GM18517 (cell line): ENCODE results near the gene F2.
"Not testable (repeated sequence)": the region's sequence is repeated elsewhere in the genome, so short reads cannot be mapped to it uniquely, and the experiment has no call there.

Source experiments
- ATAC-seq: cut with Tn5 transposase; IDR thresholded peaks from one replicate; pipeline ENCODE4 v1.9.1; 2021; ENCODE audit warnings: mild to moderate bottlenecking, moderate library complexity; ENCODE audit not compliant: unreplicated experiment

Gene F2

DNA sequence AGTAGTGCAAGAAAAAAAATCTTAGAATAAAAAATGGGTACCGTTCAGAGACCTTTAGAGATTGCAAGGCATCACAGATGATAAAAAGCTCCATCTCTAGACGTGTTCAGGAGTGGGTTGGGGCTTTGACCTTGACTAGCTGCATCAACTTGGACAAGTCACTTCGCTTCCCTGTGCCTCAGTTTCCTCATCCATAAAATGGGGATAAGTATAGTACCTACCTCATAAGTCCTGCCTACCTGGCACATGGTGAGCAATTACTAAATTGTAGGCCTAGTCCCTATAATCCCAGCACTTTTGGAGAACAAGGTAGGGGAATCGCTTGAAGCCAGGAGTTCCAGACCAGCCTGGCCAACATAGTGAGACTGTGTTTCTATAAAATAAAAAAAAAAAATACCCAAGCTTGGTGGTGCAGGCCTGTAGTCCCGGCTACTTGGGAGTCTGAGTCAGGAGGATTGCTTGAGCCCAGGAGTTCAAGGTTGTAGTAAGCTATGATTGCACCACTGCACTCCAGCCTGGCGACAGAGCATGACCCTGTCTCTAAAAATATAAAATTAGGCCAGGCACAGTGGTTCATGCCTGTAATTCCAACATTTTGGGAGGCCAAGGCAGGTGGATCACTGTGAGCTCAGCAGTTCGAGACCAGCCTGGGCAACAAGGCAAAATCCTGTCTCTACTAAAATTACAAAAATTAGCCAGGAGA lies 6.0 kb upstream of the F2 start:
- no peak for ATAC-seq

DNA sequence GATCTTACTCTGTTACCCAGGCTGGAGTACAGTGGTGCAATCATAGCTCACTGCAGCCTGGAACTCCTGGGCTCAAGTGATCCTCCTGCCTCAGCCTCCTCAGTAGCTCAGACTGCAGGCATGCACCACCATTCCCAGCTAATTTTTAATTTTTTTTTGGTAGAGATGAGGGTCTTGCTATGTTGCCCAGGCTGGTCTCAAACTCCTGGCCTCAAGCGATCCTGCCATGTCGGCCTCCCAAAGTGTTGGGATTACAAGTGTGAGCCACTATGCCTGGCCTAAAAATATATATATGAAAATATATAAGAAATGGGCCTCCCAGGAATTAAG lies 1.2 kb upstream of the F2 start:
- not testable (repeated sequence) for ATAC-seq

- ATAC-seq, result no peak
Observed at GRCh38 chr11:46718155-46719019, 626 bp upstream of the F2 start.

DNA sequence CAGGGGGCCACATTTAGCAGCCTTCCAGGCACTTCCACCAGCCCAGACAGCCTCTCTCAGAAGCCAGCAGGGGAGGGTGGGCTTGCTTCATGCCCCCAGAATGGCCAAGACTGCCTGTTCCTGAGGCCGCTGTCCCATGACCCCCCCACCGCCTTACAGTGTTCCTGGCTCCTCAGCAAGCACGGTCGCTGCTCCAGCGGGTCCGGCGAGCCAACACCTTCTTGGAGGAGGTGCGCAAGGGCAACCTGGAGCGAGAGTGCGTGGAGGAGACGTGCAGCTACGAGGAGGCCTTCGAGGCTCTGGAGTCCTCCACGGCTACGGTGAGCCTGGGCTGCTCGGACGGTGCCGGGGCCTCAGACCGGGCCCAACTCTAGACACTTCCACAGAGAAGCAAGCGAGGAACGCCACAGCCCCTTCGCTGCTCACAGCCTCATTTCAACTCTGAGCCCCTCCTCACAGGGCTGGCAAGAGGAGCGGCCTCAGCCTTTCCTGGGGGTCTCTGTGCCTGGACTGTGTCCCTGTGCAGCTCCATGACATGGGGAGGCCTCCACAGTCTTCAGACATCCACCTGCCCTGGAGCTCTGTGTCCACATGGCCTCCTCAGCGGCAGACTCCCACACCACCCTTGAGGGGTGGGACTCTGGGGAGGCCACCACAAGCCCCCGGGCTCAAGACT lies 668 bp downstream of the F2 start:
- ATAC-seq, result no peak

GRCh38 chr11:46721286-46721685 lies 2.3 kb downstream of the F2 start:
- ATAC-seq, result no peak

DNA sequence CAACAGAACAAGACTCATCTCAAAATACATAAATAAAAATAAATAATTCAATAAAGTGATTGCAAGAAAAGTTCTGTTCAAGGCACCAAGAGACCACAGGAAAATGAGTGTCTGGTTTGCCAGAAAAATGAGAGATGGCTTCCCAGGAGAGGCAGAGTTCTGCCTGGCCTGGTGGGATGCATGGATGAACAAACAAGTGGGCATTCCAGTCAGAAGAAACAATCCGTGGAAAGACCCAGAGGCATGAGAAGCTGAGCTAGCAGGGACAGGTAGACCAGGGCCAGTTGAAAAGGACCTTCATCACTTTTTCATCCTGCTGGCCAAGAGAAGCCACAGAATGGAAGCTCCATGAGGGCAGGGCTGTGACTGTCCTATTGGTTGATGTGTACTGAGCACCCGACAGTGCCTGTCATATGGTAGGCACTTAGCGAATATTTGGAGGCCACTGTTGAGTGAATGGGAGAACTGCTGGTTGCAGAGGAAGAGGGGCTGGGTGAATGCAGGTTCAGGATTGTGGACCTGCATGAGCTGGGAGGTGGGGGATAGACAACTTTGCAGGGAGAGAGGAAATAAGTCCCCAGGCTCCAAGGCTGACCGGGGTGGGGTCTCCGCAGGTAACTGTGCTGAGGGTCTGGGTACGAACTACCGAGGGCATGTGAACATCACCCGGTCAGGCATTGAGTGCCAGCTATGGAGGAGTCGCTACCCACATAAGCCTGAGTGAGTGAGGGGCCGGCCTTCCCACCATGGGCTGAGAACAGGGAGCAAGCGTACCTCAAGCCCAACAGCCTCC lies 3.7 kb downstream of the F2 start:
- no peak for ATAC-seq

GRCh38 chr11:46723359-46723680 lies 4.3 kb downstream of the F2 start:
- ATAC-seq, result no peak

GRCh38 chr11:46724088-46724487 lies 5.1 kb downstream of the F2 start:
- no peak for ATAC-seq

GRCh38 chr11:46725338-46726205 lies 6.6 kb downstream of the F2 start:
- no peak for ATAC-seq

DNA sequence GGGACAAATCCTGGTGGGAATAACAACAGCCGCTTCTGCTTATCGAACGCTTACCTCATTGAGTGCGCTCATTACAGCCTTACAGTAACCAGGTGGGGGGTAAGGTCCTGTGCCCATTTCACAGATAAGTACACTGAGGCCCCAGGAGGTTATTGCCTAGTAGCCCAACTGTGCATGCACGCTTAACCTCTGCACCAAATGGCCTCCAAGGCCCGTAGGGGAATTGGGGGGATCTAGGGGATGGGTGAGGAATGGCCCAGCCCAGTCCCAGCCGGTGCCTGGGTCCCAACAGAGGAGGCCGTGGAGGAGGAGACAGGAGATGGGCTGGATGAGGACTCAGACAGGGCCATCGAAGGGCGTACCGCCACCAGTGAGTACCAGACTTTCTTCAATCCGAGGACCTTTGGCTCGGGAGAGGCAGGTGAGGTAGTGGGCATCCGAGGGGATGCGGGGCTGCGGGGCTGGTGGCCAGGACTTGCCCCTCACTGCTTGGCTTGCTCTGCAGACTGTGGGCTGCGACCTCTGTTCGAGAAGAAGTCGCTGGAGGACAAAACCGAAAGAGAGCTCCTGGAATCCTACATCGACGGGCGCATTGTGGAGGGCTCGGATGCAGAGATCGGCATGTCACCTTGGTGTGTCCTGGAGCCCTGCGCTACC lies 7.3 kb downstream of the F2 start:
- ATAC-seq, result no peak

DNA sequence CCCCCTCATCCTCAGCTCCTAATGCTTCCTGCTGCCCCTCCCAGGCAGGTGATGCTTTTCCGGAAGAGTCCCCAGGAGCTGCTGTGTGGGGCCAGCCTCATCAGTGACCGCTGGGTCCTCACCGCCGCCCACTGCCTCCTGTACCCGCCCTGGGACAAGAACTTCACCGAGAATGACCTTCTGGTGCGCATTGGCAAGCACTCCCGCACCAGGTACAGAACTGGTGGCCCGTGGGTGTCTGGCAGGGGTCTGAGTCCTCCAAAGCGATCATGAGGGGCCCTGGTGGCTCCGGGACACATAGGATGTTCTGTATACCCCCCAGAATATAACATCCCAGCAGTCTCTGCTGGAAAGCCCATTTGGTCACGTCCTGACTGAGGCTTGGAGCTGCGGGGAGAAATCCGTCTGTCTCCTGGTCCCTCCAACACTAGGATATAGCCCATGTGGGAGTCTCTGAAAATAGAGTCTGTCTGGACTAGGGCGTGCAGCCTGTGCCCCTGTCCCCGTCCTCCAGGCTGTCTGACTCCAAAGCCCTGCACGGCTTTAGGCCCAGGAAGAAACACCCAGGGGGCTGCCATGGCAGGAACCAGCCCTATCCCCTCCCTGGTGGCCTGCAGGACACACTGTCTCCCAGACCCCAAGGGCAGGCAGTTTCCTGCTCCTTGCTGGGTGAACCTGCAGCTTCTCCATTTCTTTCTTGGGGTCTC lies 9.1 kb downstream of the F2 start:
- ATAC-seq, result no peak

GRCh38 chr11:46728659-46729040 lies 9.6 kb downstream of the F2 start:
- ATAC-seq, result no peak

DNA sequence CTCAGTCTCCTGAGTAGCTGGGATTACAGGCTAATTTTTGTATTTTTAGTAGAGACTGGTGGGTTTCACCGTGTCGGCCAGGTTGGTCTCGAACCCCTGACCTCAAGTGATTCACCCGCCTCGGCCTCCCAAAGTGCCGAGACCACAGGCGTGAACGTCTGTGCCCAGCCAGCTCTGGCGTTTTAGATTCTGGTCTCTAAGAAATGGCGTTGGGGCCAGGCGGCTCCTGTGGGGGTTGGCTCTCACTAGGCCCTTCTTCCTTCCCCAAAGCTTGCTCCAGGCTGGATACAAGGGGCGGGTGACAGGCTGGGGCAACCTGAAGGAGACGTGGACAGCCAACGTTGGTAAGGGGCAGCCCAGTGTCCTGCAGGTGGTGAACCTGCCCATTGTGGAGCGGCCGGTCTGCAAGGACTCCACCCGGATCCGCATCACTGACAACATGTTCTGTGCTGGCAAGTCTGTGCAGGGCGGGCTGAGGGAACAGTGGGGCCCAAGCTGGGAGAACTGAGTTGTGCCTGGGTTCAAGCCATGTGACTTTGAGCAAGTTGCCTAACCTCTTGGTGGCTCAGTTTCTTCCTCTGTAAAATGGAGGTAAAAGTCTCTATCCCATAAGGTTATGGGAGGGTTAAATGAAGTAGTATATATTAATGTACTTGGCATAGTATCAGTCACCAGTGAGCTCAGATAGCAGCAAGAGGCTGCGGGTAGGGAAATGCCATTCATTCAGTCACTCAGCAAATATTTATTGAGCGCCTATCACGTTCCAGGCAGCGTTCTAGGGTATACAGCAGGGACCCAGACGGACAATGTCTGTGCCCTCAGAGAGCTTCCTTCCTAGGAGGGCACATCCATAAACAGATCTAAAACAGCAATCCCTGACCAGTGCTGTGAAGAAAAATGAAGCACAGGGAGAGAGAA lies 10.4 kb downstream of the F2 start:
- no peak for ATAC-seq

DNA sequence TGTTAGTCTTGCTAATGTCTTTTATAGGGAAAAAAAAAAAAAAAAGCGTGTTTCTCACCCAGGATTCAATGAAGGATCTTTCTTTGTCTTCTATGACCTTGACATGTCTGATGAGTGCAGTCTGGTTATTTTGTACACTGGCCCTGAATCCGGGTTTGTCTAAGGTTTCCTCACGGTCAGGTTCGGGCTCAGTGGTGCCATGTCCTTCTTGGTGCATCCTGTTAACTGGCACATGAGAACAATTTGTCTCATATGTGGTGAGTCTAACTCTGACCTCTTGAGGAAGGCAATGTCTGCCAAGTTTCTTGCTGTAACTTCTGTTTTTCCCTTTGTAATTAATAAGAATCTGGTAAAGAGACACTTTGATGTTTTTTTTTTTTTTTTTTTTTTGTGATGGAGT lies 12.5 kb downstream of the F2 start:
- ATAC-seq, result no peak

DNA sequence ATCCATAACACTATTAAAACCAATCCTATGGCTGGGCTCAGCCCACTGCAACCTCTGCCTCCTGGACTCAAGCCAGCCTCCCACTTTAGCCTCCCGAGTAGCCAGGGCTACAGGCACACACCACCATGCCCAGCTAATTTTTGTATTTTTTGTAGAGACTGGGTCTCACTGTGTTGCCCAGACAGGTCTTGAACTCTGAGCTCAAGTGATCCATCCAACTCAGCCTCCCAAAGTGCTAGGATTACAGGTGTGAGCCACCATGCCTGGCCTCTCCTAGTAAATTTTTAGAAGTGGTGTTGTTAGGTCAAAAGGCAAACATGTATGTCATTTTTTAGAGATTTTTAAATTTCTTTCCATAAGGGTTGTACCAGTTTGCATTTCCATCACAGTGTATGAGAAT lies 14.2 kb downstream of the F2 start:
- ATAC-seq, result no peak

DNA sequence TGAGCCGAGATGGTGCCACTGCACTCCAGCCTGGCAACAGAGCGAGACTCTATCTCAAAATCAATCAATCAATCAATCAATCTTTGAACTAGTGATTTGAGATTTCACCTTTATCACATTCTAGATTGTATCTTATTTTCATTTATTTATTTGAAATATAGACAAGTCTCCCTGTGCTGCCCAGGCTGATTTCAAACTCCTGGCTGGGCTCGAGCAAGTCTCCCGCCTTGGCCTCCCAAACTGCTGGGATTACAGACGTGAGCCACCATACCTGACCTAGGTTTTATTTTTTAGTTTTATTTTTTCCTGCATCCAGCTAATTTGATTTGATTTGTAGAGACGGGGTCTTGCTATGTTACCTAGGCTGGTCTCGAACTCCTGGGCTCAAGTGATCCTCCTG lies 17.1 kb downstream of the F2 start:
- no peak for ATAC-seq

DNA sequence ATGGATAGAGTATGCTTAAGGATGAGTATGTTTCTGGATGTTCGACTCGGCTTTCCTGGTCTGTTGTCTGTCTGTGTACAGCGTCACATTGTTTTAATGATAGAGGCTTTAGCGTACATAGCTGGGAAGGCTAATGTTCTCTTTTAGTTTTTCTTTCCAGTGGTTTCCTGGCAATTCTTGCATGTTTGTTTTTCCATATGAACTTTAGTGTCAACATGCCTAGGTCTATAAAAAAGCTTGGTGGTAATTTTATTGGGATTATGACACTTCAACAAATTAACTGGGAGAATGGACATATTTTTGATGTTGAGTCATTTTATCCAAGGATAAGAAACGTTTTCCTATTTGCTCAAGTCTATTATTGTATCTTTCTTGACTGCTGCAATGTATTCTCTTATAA lies 17.6 kb downstream of the F2 start:
- no peak for ATAC-seq

GRCh38 chr11:46737699-46738098 lies 18.7 kb downstream of the F2 start:
- ATAC-seq, result no peak
